HT1080 (cell line): ENCODE measurements around the gene TCHP. TPM values are rescaled to one million over a fixed set of nuclear protein-coding genes. Genes with fewer than 3 reads are reported as not detected.

Experiments used
- DNase-seq: peaks from one replicate; pipeline ENCODE4 v3.0.0-alpha.2; 2015; ENCODE audit warnings: low read depth
- total RNA-seq: library from RNA; depleted of rRNA; stranded (reverse); fragments of >200 nt; shearing (Covaris generic); gene quantifications from 2 replicates; pipeline ENCODE4 v1.2.3, GENCODE V29; 2014

The TCHP gene
- total RNA-seq, 1 experiment from 2014 or later, result 8.7 TPM

GRCh38 chr12:109932878-109933503 lies 32.9 kb downstream of the TCHP start:
- no peak for DNase-seq

GRCh38 chr12:109934026-109934425 lies 34.0 kb downstream of the TCHP start:
- no peak for DNase-seq

- no peak for DNase-seq
Measured at GRCh38 chr12:109937371-109937770, 37.3 kb downstream of the TCHP start.

- no peak for DNase-seq
Measured at GRCh38 chr12:109938947-109939346, 38.9 kb downstream of the TCHP start.

GRCh38 chr12:109939504-109939903 lies 39.4 kb downstream of the TCHP start:
- no peak for DNase-seq

- no peak for DNase-seq
Measured at GRCh38 chr12:109940339-109940923, 40.4 kb downstream of the TCHP start.

- no peak for DNase-seq
Measured at GRCh38 chr12:109943811-109944210, 43.7 kb downstream of the TCHP start.

- no peak for DNase-seq
Measured at GRCh38 chr12:109944561-109945359, 44.7 kb downstream of the TCHP start.

- DNase-seq, result no peak
Measured at GRCh38 chr12:109946505-109946904, 46.4 kb downstream of the TCHP start.

- DNase-seq, result no peak
Measured at GRCh38 chr12:109946913-109947312, 46.8 kb downstream of the TCHP start.

- peak; percentile 30 for DNase-seq
Measured at GRCh38 chr12:109947521-109947920, 47.4 kb downstream of the TCHP start.

GRCh38 chr12:109948368-109948767 lies 48.3 kb downstream of the TCHP start:
- no peak for DNase-seq

GRCh38 chr12:109949089-109949488 lies 49.0 kb downstream of the TCHP start:
- DNase-seq, result no peak

- peak; percentile 15 for DNase-seq
Measured at GRCh38 chr12:109950625-109951024, 50.6 kb downstream of the TCHP start.

GRCh38 chr12:109951136-109951535 lies 51.1 kb downstream of the TCHP start:
- DNase-seq, result peak; percentile 81

GRCh38 chr12:109951751-109952150 lies 51.7 kb downstream of the TCHP start:
- DNase-seq, result peak; percentile 88

- no peak for DNase-seq
Measured at GRCh38 chr12:109952160-109952858, 52.2 kb downstream of the TCHP start.

GRCh38 chr12:109952873-109953272 lies 52.8 kb downstream of the TCHP start:
- DNase-seq, result no peak

GRCh38 chr12:109953656-109954055 lies 53.6 kb downstream of the TCHP start:
- no peak for DNase-seq

GRCh38 chr12:109958374-109958773 lies 58.3 kb downstream of the TCHP start:
- DNase-seq, result no peak

GRCh38 chr12:109959411-109960093 lies 59.5 kb downstream of the TCHP start:
- no peak for DNase-seq
